Measurements from ENCODE around the gene SLITRK6.

- no peak for TF ChIP-seq CTCF (IDR thresholded peaks at IDR 0.05)
- no peak for TF ChIP-seq ZFX (IDR thresholded peaks at IDR 0.05; ENCODE audit: borderline replicate concordance)
Observed at GRCh38 chr13:85841427-85841826, 42.2 kb upstream of the SLITRK6 start.
